ENCODE data around the gene ALKAL2. TPM values are rescaled to one million over a fixed set of nuclear protein-coding genes. Genes with fewer than 3 reads are reported as not detected.

The ALKAL2 gene
- total and polyA plus RNA-seq, 10 of the 15 experiments (the other 5 are each of a cell fraction or from before 2014, with no cell fraction given) = 0.11 to 0.29 (median 0.11) TPM; not detected in 7

DNA sequence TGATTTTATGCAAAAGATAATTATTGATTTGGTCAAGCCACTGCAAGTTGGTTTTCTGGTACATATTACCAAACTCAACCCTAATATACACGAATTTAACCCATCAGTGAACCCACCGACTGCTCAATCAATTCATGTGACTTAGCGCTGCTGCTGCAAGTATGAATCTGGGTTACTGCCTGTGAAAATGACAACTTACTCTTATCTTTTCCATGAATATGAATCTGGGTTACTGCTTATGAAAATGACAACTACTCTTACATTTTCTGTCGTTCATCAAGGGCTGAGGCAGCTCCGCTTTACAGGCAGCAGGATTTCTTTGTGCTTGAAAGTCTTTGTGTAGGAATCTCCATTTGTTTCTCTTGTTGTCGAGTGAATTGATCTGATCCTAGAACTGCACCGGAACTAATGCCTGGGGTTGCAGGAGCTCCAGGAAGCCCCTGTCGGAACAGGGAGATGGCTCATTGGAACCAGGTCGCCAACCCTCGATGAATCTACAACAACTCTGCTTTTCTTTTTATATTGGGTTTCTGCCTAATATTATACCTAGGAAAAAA is 22.1 kb upstream of the ALKAL2 start:
- CTCF ChIA-PET = no interaction called here
- Histone ChIP-seq H4K20me1 (ENCODE audit: control insufficient read depth, insufficient read depth) (no peaks in the 10 kb centered on the region), H3K4me3 (no peak overlapping the region), H3K9me3 (replicated peaks; ENCODE audit: control insufficient read depth, insufficient read depth, low read length) (no peaks in the 10 kb centered on the region), H3K4me2 (ENCODE audit: control insufficient read depth, insufficient read depth) (no peak overlapping the region), H3K27me3 (replicated peaks in 1 of 2; ENCODE audit: control insufficient read depth in 2 of 2, insufficient read depth in 2 of 2, low read length in 1 of 2) (no peaks in the 10 kb centered on the region), H3K4me1 (ENCODE audit: control insufficient read depth, insufficient read depth, low read length) (no peaks in the 10 kb centered on the region), H3K9ac (ENCODE audit: control insufficient read depth, insufficient read depth, low read length) (no peak overlapping the region), H3K27ac (ENCODE audit: control insufficient read depth, insufficient read depth) (no peak overlapping the region), H3K79me2 (ENCODE audit: control insufficient read depth, insufficient read depth, low read length) (no peaks in the 10 kb centered on the region), H2AFZ (ENCODE audit: control insufficient read depth, low read depth, low read length) (no peak overlapping the region), H3K36me3 (ENCODE audit: control insufficient read depth in 2 of 2, insufficient read depth in 2 of 2, low read length in 1 of 2) (no peaks in the 10 kb centered on the region)
- TF ChIP-seq, protein P1, sequence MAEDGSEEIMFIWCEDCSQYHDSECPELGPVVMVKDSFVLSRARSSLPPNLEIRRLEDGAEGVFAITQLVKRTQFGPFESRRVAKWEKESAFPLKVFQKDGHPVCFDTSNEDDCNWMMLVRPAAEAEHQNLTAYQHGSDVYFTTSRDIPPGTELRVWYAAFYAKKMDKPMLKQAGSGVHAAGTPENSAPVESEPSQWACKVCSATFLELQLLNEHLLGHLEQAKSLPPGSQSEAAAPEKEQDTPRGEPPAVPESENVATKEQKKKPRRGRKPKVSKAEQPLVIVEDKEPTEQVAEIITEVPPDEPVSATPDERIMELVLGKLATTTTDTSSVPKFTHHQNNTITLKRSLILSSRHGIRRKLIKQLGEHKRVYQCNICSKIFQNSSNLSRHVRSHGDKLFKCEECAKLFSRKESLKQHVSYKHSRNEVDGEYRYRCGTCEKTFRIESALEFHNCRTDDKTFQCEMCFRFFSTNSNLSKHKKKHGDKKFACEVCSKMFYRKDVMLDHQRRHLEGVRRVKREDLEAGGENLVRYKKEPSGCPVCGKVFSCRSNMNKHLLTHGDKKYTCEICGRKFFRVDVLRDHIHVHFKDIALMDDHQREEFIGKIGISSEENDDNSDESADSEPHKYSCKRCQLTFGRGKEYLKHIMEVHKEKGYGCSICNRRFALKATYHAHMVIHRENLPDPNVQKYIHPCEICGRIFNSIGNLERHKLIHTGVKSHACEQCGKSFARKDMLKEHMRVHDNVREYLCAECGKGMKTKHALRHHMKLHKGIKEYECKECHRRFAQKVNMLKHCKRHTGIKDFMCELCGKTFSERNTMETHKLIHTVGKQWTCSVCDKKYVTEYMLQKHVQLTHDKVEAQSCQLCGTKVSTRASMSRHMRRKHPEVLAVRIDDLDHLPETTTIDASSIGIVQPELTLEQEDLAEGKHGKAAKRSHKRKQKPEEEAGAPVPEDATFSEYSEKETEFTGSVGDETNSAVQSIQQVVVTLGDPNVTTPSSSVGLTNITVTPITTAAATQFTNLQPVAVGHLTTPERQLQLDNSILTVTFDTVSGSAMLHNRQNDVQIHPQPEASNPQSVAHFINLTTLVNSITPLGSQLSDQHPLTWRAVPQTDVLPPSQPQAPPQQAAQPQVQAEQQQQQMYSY (CRISPR knock-in tag; IDR thresholded peaks at IDR 0.05) = no peak
- TF ChIP-seq GABPA (IDR thresholded peaks at IDR 0.05; ENCODE audit: low read depth) (no peak), MTA3 (IDR thresholded peaks at IDR 0.05; ENCODE audit: borderline replicate concordance, low read length) (no peak), CREB1 (IDR thresholded peaks at IDR 0.05; ENCODE audit: low read depth) (no peak), SUPT20H (IDR thresholded peaks at IDR 0.05; ENCODE audit: borderline replicate concordance, control insufficient read depth, low read depth, low read length) (no peak), RAD51 (IDR thresholded peaks at IDR 0.05) (no peak), CBX5 (IDR thresholded peaks at IDR 0.05; ENCODE audit: low read depth) (no peak), PAX5 (IDR thresholded peaks at IDR 0.05; ENCODE audit: borderline replicate concordance, low read depth, low read length) (no peak), ZBED1 (IDR thresholded peaks at IDR 0.05; ENCODE audit: borderline replicate concordance) (no peak)
- TF ChIP-seq, protein P2, sequence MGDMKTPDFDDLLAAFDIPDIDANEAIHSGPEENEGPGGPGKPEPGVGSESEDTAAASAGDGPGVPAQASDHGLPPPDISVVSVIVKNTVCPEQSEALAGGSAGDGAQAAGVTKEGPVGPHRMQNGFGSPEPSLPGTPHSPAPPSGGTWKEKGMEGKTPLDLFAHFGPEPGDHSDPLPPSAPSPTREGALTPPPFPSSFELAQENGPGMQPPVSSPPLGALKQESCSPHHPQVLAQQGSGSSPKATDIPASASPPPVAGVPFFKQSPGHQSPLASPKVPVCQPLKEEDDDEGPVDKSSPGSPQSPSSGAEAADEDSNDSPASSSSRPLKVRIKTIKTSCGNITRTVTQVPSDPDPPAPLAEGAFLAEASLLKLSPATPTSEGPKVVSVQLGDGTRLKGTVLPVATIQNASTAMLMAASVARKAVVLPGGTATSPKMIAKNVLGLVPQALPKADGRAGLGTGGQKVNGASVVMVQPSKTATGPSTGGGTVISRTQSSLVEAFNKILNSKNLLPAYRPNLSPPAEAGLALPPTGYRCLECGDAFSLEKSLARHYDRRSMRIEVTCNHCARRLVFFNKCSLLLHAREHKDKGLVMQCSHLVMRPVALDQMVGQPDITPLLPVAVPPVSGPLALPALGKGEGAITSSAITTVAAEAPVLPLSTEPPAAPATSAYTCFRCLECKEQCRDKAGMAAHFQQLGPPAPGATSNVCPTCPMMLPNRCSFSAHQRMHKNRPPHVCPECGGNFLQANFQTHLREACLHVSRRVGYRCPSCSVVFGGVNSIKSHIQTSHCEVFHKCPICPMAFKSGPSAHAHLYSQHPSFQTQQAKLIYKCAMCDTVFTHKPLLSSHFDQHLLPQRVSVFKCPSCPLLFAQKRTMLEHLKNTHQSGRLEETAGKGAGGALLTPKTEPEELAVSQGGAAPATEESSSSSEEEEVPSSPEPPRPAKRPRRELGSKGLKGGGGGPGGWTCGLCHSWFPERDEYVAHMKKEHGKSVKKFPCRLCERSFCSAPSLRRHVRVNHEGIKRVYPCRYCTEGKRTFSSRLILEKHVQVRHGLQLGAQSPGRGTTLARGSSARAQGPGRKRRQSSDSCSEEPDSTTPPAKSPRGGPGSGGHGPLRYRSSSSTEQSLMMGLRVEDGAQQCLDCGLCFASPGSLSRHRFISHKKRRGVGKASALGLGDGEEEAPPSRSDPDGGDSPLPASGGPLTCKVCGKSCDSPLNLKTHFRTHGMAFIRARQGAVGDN (IDR thresholded peaks at IDR 0.05) = no peak
- WGBS (ENCODE audit: insufficient coverage, insufficient replicate concordance, low lambda C conversion rate, missing lambda C conversion rate) = 62% methylated on average over 10 of the region's 10 CpGs
- BruUV-seq (replicated peaks) = no TSS peak
- DNase-seq (ENCODE audit: low read depth, low spot score) = no peak
- no peak for ATAC-seq
- SMC1A ChIA-PET (ENCODE audit: uncharacterized antibody, unreplicated experiment) = no interaction called here
- FAIRE-seq = no peak
- intact Hi-C loops (cut with micrococcal nuclease; ENCODE audit: unreplicated experiment) = no loop called here
- in situ Hi-C loops (cut with MboI) = no loop called here
- POLR2A ChIA-PET = no interaction called here
- RAD21 ChIA-PET (ENCODE audit: unreplicated experiment) = no interaction called here

All from GM12878 (cell line).